H1 (cell line): ENCODE data around the gene RNF111. TPM values are rescaled to one million over a fixed set of nuclear protein-coding genes. Genes with fewer than 3 reads are reported as not detected.

ENCODE experiments used
- CTCF ChIA-PET: fragments of 300-600 bp; sonication (Branson Sonifier 250); formaldehyde crosslinking; loops from one replicate; lab custom pipeline; 2021; ENCODE audit not compliant: partially characterized antibody; lab: Charles Lee
- POLR2A ChIA-PET: fragments of 300-600 bp; sonication (Branson Sonifier 250); formaldehyde crosslinking; loops from one replicate; lab custom pipeline; 2021; ENCODE audit warnings: inconsistent platforms; ENCODE audit not compliant: partially characterized antibody; lab: Charles Lee
- DNase-seq, 2 experiments: peaks; one replicate each; pipeline versions ENCODE4 v3.0.0 to v3.0.0-alpha.2; 2010 to 2022; ENCODE audit warnings: low spot score in 2 of 2, low read depth in 1 of 2, mixed read lengths in 1 of 2
- FAIRE-seq: peaks from 2 replicates; lab custom pipeline; 2011; peaks lifted over from hg19 to GRCh38; lab: Jason Lieb, UNC
- H2AFZ ChIP-seq: 2 replicates; pipeline ENCODE4 v1.8.1; 2012; ENCODE audit warnings: low read length, inconsistent platforms
- H2AK5ac ChIP-seq: 2 replicates; pipeline ENCODE4 v1.6.1; 2013; ENCODE audit warnings: low read depth, low read length
- H2BK120ac ChIP-seq: replicated peaks from 2 replicates; pipeline ENCODE3; 2013; ENCODE audit warnings: low read depth, low read length, inconsistent platforms
- H2BK12ac ChIP-seq: 2 replicates; pipeline ENCODE4 v1.6.1; 2013; ENCODE audit warnings: low read depth, low read length
- H2BK15ac ChIP-seq: 2 replicates; pipeline ENCODE4 v1.6.1; 2013; ENCODE audit warnings: low read length
- H2BK20ac ChIP-seq: 2 replicates; pipeline ENCODE4 v1.6.1; 2013; ENCODE audit warnings: low read length
- H2BK5ac ChIP-seq: 2 replicates; pipeline ENCODE4 v1.6.1; 2013; ENCODE audit warnings: low read depth, low read length
- H3K14ac ChIP-seq: 2 replicates; pipeline ENCODE4 v1.6.1; 2013; ENCODE audit warnings: inconsistent platforms; ENCODE audit not compliant: insufficient read length
- H3K18ac ChIP-seq: 2 replicates; pipeline ENCODE4 v1.6.1; 2013; ENCODE audit warnings: low read length; ENCODE audit errors: extremely low read depth
- H3K23ac ChIP-seq: 2 replicates; pipeline ENCODE4 v1.6.1; 2013; ENCODE audit warnings: inconsistent platforms; ENCODE audit not compliant: insufficient read length
- H3K23me2 ChIP-seq: 2 replicates; pipeline ENCODE4 v1.6.1; 2013; ENCODE audit warnings: low read depth, low read length
- H3K27ac ChIP-seq: 2 replicates; pipeline ENCODE4 v1.6.1; 2011; ENCODE audit warnings: low read depth, low read length, inconsistent platforms
- H3K27me3 ChIP-seq, 4 experiments: replicated peaks in 1 of 4; 1 replicate in 1 of 4; 2 replicates in 3 of 4; pipeline versions ENCODE4 v1.6.1 to v1.8.1; 2011 to 2013; ENCODE audit warnings: low read length in 3 of 4, mild to moderate bottlenecking in 3 of 4, inconsistent platforms in 2 of 4, mixed read lengths in 2 of 4, moderate library complexity in 1 of 4; ENCODE audit not compliant: control insufficient read depth in 3 of 4, insufficient read depth in 3 of 4; ENCODE audit errors: extremely low read depth in 1 of 4
- H3K36me3 ChIP-seq, 4 experiments: 2 replicates each; pipeline versions ENCODE4 v1.6.1 to v1.8.1; 2011 to 2013; ENCODE audit warnings: mild to moderate bottlenecking in 4 of 4, low read length in 3 of 4, moderate library complexity in 2 of 4, control low read depth in 1 of 4, inconsistent platforms in 1 of 4; ENCODE audit not compliant: insufficient read depth in 4 of 4, control insufficient read depth in 2 of 4
- H3K4ac ChIP-seq: replicated peaks from 2 replicates; pipeline ENCODE3; 2013; ENCODE audit warnings: low read length, low read depth, mixed read lengths, inconsistent platforms; ENCODE audit not compliant: insufficient read length
- H3K4me1 ChIP-seq, 4 experiments: replicated peaks in 1 of 4; 1 replicate in 1 of 4; 2 replicates in 3 of 4; pipeline versions ENCODE4 v1.6.1 to v1.8.1; 2011 to 2013; ENCODE audit warnings: low read length in 3 of 4, inconsistent platforms in 2 of 4, mixed read lengths in 1 of 4; ENCODE audit not compliant: insufficient read depth in 4 of 4, control insufficient read depth in 3 of 4
- H3K4me2 ChIP-seq, 2 experiments: 2 replicates each; pipeline versions ENCODE4 v1.6.1 to v1.8.1; 2011 to 2013; ENCODE audit warnings: low read depth in 2 of 2, low read length in 2 of 2, control low read depth in 1 of 2, inconsistent platforms in 1 of 2, mild to moderate bottlenecking in 1 of 2; ENCODE audit not compliant: insufficient read depth in 1 of 2
- H3K4me3 ChIP-seq, 4 experiments: fragments of 200-600, 300-600 bp in 1 of 4; sonication (generic), shearing (Covaris generic), sonication (Bioruptor Twin) in 1 of 4; 2 replicates each; pipeline versions ENCODE4 v1.5.1 to v1.8.1; 2011 to 2016; ENCODE audit warnings: low read length in 4 of 4, low read depth in 3 of 4, control low read depth in 2 of 4, inconsistent platforms in 2 of 4, mild to moderate bottlenecking in 2 of 4, mixed read lengths in 1 of 4, moderate library complexity in 1 of 4; ENCODE audit not compliant: insufficient read depth in 2 of 4; ENCODE audit errors: extremely low read depth in 1 of 4
- H3K56ac ChIP-seq: replicated peaks from 2 replicates; pipeline ENCODE3; 2013; ENCODE audit warnings: low read depth, mild to moderate bottlenecking, mixed read lengths, low read length, inconsistent platforms; ENCODE audit not compliant: insufficient read length
- H3K79me1 ChIP-seq: 2 replicates; pipeline ENCODE4 v1.6.1; 2013; ENCODE audit warnings: low read depth, low read length, control low read depth
- H3K79me2 ChIP-seq, 2 experiments: 2 replicates each; pipeline versions ENCODE4 v1.6.1 to v1.8.1; 2012 to 2013; ENCODE audit warnings: low read length in 2 of 2, mild to moderate bottlenecking in 2 of 2, inconsistent platforms in 1 of 2; ENCODE audit not compliant: insufficient read depth in 2 of 2, control insufficient read depth in 1 of 2
- H3K9ac ChIP-seq, 4 experiments: replicated peaks in 1 of 4; 1 replicate in 1 of 4; 2 replicates in 3 of 4; pipeline versions ENCODE4 v1.6.1 to v1.8.1; 2011 to 2013; ENCODE audit warnings: low read depth in 3 of 4, low read length in 3 of 4, control low read depth in 2 of 4, mild to moderate bottlenecking in 2 of 4, moderate library complexity in 2 of 4, inconsistent platforms in 1 of 4; ENCODE audit errors: extremely low read depth in 1 of 4
- H3K9me3 ChIP-seq, 2 experiments: 2 replicates each; pipeline versions ENCODE4 v1.6.1 to v1.8.1; 2012 to 2013; ENCODE audit warnings: mild to moderate bottlenecking in 2 of 2, moderate library complexity in 2 of 2, control low read depth in 1 of 2, inconsistent platforms in 1 of 2, low read depth in 1 of 2, low read length in 1 of 2, mixed read lengths in 1 of 2; ENCODE audit not compliant: insufficient read depth in 2 of 2
- H4K20me1 ChIP-seq, 2 experiments: replicated peaks in 1 of 2; 2 replicates each; pipeline versions ENCODE3 to v1.8.1; 2011 to 2013; ENCODE audit warnings: inconsistent platforms in 2 of 2, low read length in 2 of 2, mild to moderate bottlenecking in 1 of 2; ENCODE audit not compliant: insufficient read depth in 2 of 2, control insufficient read depth in 1 of 2
- H4K5ac ChIP-seq: 2 replicates; pipeline ENCODE4 v1.6.1; 2013; ENCODE audit warnings: low read length, low read depth, mixed read lengths, inconsistent platforms; ENCODE audit not compliant: insufficient read length
- H4K8ac ChIP-seq: 2 replicates; pipeline ENCODE4 v1.8.0; 2013; ENCODE audit warnings: mild to moderate bottlenecking, moderate library complexity, low read length, inconsistent platforms; ENCODE audit not compliant: insufficient read depth; ENCODE audit errors: extremely low read depth
- H4K91ac ChIP-seq: replicated peaks from 2 replicates; pipeline ENCODE3; 2013; ENCODE audit warnings: low read length, mixed read lengths, inconsistent platforms; ENCODE audit not compliant: insufficient read length
- EGR1 ChIP-seq: IDR thresholded peaks from 2 replicates; pipeline ENCODE4 v1.6.1; 2011; ENCODE audit warnings: low read depth, low read length, borderline replicate concordance
- GTF2F1 ChIP-seq: IDR thresholded peaks from 2 replicates; pipeline ENCODE4 v1.6.1; 2012; ENCODE audit warnings: low read depth, low read length, improper control_type of control experiment, borderline replicate concordance
- KDM4A ChIP-seq: IDR thresholded peaks from one replicate; pipeline ENCODE4 v1.7.1; 2012; ENCODE audit warnings: low read depth, mild to moderate bottlenecking, moderate library complexity, low read length, inconsistent platforms; ENCODE audit not compliant: severe bottlenecking
- RNF2 ChIP-seq: fragments of 200-900, 300-1000 bp; sonication (generic); IDR thresholded peaks from 2 replicates; pipeline ENCODE4 v1.7.1; 2016; ENCODE audit warnings: borderline replicate concordance, low read depth, mild to moderate bottlenecking, antibody characterized with exemption, low read length; ENCODE audit not compliant: poor library complexity, severe bottlenecking; ENCODE audit errors: missing control alignments
- SAP30 ChIP-seq: fragments of 300-600 bp; sonication (generic); IDR thresholded peaks from 2 replicates; pipeline ENCODE4 v1.7.1; 2012; ENCODE audit warnings: low read length, moderate library complexity, mild to moderate bottlenecking, inconsistent platforms; ENCODE audit not compliant: insufficient read depth, insufficient replicate concordance
- SIN3A ChIP-seq, 2 experiments: IDR thresholded peaks in 1 of 2; conservative IDR thresholded peaks in 1 of 2; 2 replicates each; pipeline ENCODE4 v1.6.1; 2011 to 2012; ENCODE audit warnings: low read length in 2 of 2, improper control_type of control experiment in 1 of 2, low read depth in 1 of 2, mild to moderate bottlenecking in 1 of 2
- SIX5 ChIP-seq: IDR thresholded peaks from 2 replicates; pipeline ENCODE4 v1.6.1; 2011; ENCODE audit warnings: mild to moderate bottlenecking, low read depth, low read length
- SP1 ChIP-seq: IDR thresholded peaks from 2 replicates; pipeline ENCODE4 v1.6.1; 2011; ENCODE audit warnings: low read depth, low read length
- TAF7 ChIP-seq: optimal IDR thresholded peaks from 2 replicates; pipeline ENCODE3; 2011; ENCODE audit warnings: low read depth, mild to moderate bottlenecking, inconsistent platforms, low read length, moderate library complexity, borderline replicate concordance
- ZNF274 ChIP-seq: IDR thresholded peaks from 2 replicates; pipeline ENCODE4 v1.7.0; 2012; ENCODE audit warnings: low read length, borderline replicate concordance; ENCODE audit errors: extremely low read depth
- WGBS, 2 experiments: shearing (Covaris generic) in 1 of 2; methylation state at CpG; one replicate each; pipeline versions ENCODE4 v1.1.6 to v1.1.7; 2013 to 2015; ENCODE audit warnings: low lambda C conversion rate in 2 of 2, mixed read lengths in 2 of 2, inconsistent platforms in 1 of 2, low coverage in 1 of 2, missing lambda C conversion rate in 1 of 2; ENCODE audit not compliant: insufficient replicate concordance in 2 of 2, insufficient coverage in 1 of 2, insufficient read length in 1 of 2; ENCODE audit errors: extremely low coverage in 1 of 2, missing lambda C conversion rate in 1 of 2; 5-methylcytosine and 5-hydroxymethylcytosine counted together
- polyA plus RNA-seq, 7 experiments: library from polyadenylated mRNA; depleted of rRNA in 3 of 7; stranded (reverse) in 5 of 7; unstranded in 2 of 7; fragments of >200 nt in 5 of 7; fragments of 200-250 nt in 2 of 7; gene quantifications; 1 replicate in 5 of 7; 2 replicates in 1 of 7; 4 replicates in 1 of 7; pipeline versions ENCODE4 v1.2.1 to v1.2.3, GENCODE V29; 2011 to 2013; ENCODE audit warnings: missing spikeins in 2 of 7, mixed read lengths in 2 of 7
- total RNA-seq: library from RNA; stranded (reverse); fragmentation: NEBNext Ultra II Directional; extraction: Animal tissue kit (Norgen Biotek cat#: 25700); gene quantifications from 2 replicates; pipeline ENCODE4 v1.2.1, GENCODE V29; 2021
- TF ChIP-seq, protein P1 (sequence below): IDR thresholded peaks from 2 replicates; pipeline ENCODE4 v1.6.1; 2012; ENCODE audit warnings: inconsistent platforms
- TF ChIP-seq, protein P2 (sequence below): IDR thresholded peaks from 2 replicates; pipeline ENCODE4 v1.6.1; 2011; ENCODE audit warnings: low read depth, mild to moderate bottlenecking, low read length; ENCODE audit not compliant: insufficient read depth

The RNF111 gene
- total and polyA plus RNA-seq, 2 of the 8 experiments (the other 6 are each of a cell fraction or from before 2014, with no cell fraction given): 18.5 to 26.6 TPM

DNA sequence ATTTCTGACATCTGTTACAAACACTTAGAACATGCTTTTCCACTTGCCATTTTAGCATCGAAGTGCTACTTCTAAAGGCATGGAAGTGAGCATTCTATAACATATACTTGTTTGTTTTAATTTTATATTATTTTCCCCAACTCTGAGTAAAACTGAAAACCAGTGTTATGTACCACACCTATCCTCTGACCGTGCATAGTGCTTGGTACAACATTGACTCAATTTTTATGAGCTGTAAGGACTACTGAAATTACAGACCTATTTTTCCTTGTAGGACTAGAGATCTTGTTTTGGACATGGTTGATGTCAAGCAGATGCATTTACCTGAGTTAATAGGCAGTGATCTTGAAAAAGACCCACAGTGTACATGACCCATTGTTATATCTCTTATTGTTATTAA is 66.0 kb downstream of the RNF111 start:
- no peak overlapping the region for H3K4me3 ChIP-seq
- no peaks in the 10 kb centered on the region for H3K79me1 ChIP-seq
- H3K36me3 ChIP-seq: peaks cover 0 to 25% (median 5%) of the 10 kb centered on the region in 4 experiments; a peak in 4 of 8 replicates
- H3K27ac ChIP-seq: no peak overlapping the region
- no peak overlapping the region for H3K4ac ChIP-seq
- no peak overlapping the region for H2AK5ac ChIP-seq
- H3K79me2 ChIP-seq: no peaks in the 10 kb centered on the region
- FAIRE-seq (no peak), DNase-seq (no peak)
- H3K23me2 ChIP-seq: no peaks in the 10 kb centered on the region
- H2BK5ac ChIP-seq: no peak overlapping the region
- no peaks in the 10 kb centered on the region for H4K20me1 ChIP-seq
- no peaks in the 10 kb centered on the region for H3K9me3 ChIP-seq
- POLR2A ChIA-PET: no interaction called here
- no peak overlapping the region for H3K9ac ChIP-seq
- CTCF ChIA-PET: interaction anchor here (0.8 kb wide), 1 partner anchor 53 kb away, joined by 5 read pairs; no protein-coding TSS in a partner anchor
- H2BK20ac ChIP-seq: no peak overlapping the region
- WGBS, 2 experiments: 86% methylated on average over 2 of the region's 2 CpGs; no CpG with 5 or more reads in 1 of the 2 experiments
- H3K23ac ChIP-seq: no peak overlapping the region
- no peak overlapping the region for H2BK15ac ChIP-seq
- H4K5ac ChIP-seq: no peak overlapping the region
- H3K14ac ChIP-seq: no peak overlapping the region
- no peak overlapping the region for H3K4me2 ChIP-seq
- no peak overlapping the region for H3K18ac ChIP-seq
- no peak overlapping the region for H2BK12ac ChIP-seq
- H2AFZ ChIP-seq: no peak overlapping the region
- no peaks in the 10 kb centered on the region for H3K27me3 ChIP-seq
- no peak overlapping the region for H4K8ac ChIP-seq
- no peak overlapping the region for H2BK120ac ChIP-seq
- H3K4me1 ChIP-seq: 0 out of 7 replicates have a peak, but pooled peaks cover 0 to 2% (median 0%) of the 10 kb centered on the region in 4 experiments
- no peak overlapping the region for H4K91ac ChIP-seq
- H3K56ac ChIP-seq: no peak overlapping the region
- TF ChIP-seq KDM4A (no peak), SAP30 (no peak), EGR1 (no peak), TAF7 (no peak), SP1 (no peak), SIN3A (conservative IDR thresholded peaks at IDR 0.05 in 1 of 2, IDR thresholded peaks at IDR 0.05 in 1 of 2; ENCODE audit: low read depth in 1 of 2, low read length in 2 of 2) (no peak), RNF2 (no peak), GTF2F1 (no peak), ZNF274 (no peak), SIX5 (no peak)
- TF ChIP-seq, protein P1, sequence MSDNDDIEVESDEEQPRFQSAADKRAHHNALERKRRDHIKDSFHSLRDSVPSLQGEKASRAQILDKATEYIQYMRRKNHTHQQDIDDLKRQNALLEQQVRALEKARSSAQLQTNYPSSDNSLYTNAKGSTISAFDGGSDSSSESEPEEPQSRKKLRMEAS: no peak
- TF ChIP-seq, protein P2, sequence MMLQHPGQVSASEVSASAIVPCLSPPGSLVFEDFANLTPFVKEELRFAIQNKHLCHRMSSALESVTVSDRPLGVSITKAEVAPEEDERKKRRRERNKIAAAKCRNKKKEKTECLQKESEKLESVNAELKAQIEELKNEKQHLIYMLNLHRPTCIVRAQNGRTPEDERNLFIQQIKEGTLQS: no peak
